Measurements from ENCODE around the gene CNTNAP4.

Gene CNTNAP4

DNA sequence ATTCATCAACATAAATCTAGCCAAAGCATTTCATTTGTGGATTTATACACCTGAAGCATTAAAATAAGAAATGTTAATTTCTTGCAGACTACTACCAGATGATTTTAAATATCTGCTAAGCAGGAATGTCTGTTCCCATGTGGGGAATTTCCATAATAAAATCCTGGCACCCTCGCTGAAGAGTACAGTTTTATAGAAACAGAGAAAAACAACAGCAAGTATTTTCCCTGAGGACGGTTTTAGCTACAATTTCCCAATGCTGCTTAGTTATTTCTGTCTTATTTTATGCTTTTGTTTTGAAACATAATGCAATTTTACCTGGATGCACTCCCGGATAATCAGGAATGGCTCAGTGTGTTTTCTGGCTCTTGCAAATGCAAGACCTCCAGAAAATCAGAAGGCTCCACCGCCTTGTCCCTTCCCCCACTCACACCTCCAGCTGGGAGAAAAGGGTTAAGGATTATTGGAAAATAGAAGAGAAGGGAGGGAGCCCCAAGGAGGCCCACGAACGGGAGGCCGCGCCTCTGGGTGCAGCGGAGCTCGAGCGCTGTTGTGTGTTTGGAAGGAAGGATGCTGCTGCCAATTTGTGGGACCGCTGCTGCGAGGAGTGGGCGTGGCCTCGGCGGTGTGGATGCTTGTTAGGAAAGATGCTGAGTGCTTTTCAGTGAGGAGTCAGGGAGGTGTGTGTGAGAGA, at the start of gene CNTNAP4:
TSS of gene CNTNAP4 (plus strand) at position 657 of the 694 bp plus-strand sequence. CDS start 262 bp downstream, outside the sequence.
- TF ChIP-seq, protein P1, sequence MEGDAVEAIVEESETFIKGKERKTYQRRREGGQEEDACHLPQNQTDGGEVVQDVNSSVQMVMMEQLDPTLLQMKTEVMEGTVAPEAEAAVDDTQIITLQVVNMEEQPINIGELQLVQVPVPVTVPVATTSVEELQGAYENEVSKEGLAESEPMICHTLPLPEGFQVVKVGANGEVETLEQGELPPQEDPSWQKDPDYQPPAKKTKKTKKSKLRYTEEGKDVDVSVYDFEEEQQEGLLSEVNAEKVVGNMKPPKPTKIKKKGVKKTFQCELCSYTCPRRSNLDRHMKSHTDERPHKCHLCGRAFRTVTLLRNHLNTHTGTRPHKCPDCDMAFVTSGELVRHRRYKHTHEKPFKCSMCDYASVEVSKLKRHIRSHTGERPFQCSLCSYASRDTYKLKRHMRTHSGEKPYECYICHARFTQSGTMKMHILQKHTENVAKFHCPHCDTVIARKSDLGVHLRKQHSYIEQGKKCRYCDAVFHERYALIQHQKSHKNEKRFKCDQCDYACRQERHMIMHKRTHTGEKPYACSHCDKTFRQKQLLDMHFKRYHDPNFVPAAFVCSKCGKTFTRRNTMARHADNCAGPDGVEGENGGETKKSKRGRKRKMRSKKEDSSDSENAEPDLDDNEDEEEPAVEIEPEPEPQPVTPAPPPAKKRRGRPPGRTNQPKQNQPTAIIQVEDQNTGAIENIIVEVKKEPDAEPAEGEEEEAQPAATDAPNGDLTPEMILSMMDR (IDR thresholded peaks at IDR 0.05; ENCODE audit: borderline replicate concordance, insufficient read depth, low read depth, low read length), result no peak
- no peak within 1 kb of the TSS for H3K4me3 ChIP-seq (ENCODE audit: low read depth, low read length)

DNA sequence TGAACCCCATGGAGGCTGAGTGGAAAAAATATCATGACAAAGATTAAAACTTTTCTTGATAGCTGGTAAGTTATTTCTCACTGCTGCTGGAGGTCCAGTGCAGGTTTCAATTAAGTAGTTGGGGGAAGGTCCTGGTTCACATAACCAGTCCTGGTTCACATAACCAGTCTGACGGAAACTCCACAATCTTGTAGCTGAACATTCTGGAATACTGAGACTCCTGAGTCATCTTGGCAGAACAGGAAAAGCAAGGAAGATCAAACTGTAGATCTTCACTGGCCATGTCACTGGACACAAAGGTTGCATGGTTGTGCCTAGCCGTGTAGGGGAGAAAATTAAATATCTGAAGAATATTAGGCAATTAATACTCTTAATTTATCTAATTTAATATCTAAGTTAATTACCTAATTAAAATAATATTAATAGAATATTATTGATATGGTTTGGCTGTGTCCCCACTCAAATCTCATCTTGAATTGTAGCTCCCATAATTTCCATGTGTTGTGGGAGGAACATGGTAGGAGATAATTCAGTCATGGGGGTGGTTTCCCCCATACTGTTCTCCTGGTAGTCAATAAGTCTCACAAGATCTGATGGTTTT, 48.6 kb upstream of the CNTNAP4 start:
- H3K4me3 ChIP-seq (ENCODE audit: low read depth, low read length), result no peak overlapping the region
- TF ChIP-seq, protein P1 (IDR thresholded peaks at IDR 0.05; ENCODE audit: borderline replicate concordance, insufficient read depth, low read depth, low read length), result no peak

DNA sequence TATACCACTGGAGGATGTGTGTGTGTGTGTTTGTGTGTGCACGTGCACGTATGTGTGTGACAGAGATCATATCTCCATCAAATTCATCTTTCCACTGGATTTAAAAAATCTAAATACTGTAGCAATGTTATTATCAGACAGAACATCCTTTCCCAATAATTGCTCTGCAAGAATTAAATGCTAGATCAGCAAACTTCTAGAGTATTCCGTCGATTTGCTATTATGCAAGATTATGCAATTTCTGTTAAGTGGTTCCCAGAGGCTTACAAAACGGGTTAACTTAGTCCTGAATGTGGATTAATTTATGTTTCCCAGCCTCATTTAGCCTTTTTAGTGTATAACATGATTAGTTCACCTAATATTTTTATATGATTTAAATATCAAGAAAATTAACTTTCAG, 44.5 kb upstream of the CNTNAP4 start:
- TF ChIP-seq, protein P1 (IDR thresholded peaks at IDR 0.05; ENCODE audit: borderline replicate concordance, insufficient read depth, low read depth, low read length), result no peak
- H3K4me3 ChIP-seq (ENCODE audit: low read depth, low read length), result no peak overlapping the region

DNA sequence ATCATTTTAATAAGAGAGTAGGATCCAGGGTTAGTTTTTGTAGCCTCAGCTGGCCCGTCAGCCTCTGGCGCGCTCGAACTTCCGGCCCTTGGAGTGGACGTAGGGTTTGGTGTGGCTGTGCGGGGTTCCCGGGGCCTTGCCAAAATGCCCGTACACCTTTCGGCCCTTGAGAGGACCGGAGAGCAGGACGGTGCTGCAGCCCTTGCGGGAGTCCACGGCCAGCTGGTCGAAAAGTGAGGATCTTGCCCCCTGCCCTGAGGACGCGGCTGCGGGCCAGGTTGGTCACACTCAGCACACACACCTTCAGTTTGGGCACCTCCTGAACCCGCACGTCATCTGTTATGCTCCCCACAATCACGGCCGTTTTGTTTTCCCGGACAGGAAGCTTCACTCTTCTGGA, 42.2 kb upstream of the CNTNAP4 start:
- TF ChIP-seq, protein P1 (IDR thresholded peaks at IDR 0.05; ENCODE audit: borderline replicate concordance, insufficient read depth, low read depth, low read length), result no peak
- H3K4me3 ChIP-seq (ENCODE audit: low read depth, low read length), result no peak overlapping the region

DNA sequence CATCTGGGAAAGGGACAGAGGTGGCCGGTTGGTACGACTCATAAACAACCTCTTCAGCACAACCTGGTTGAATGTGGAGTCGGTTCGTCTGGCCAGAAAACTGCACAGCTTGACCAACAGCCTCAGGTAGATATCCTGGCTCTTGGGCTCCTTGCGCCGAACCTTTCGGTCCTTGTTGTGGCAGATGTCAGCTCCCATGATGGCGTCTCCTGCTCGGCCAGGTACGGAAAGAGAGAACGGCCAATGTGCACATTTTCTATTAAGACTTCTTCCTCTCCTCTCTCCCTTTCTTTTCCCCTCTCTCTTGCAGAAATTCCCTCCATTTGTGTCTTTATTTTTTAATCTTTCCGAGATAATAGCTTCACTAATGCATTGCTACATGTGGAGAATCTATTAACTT, 41.8 kb upstream of the CNTNAP4 start:
- no peak overlapping the region for H3K4me3 ChIP-seq (ENCODE audit: low read depth, low read length)
- TF ChIP-seq, protein P1 (IDR thresholded peaks at IDR 0.05; ENCODE audit: borderline replicate concordance, insufficient read depth, low read depth, low read length), result no peak

DNA sequence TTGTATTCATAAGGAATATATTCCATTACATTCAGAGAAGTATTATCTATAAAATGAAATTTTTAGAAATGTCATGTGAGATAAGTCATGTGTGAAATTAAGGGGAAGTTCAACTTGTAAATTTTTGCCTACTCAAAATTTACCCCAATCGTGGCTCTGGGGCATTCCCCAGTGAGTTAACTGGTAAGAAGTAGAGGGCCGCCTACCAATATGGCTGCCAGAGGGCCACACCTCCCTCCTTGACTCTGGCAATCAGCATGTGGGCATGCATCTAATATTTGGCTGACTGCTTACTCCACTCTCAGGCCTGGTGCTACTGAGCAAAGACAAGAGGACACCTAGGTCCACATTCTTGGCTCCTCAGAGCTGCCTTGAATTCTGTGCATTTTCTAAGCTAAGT, 39.7 kb upstream of the CNTNAP4 start:
- H3K4me3 ChIP-seq (ENCODE audit: low read depth, low read length), result no peak overlapping the region
- TF ChIP-seq, protein P1 (IDR thresholded peaks at IDR 0.05; ENCODE audit: borderline replicate concordance, insufficient read depth, low read depth, low read length), result no peak

DNA sequence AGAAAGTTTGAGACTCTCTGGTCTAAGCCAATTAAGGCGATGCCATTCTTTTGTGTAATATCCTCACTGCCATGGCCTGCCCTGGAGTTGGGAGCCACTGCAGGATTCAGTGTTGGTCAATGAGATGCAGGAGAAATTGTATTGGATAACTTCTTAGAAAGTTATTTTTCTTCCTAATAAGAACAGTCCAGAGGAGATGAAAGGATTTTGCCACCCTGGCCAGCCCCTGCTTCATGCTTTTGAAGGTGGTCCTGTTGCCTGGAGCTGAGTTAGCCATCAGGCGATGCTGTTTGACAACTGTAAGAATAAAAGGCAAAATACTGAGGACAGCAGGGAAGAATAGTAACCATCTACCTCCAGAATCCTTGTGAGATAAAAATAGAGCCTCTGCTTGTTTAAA, 35.4 kb upstream of the CNTNAP4 start:
- TF ChIP-seq, protein P1 (IDR thresholded peaks at IDR 0.05; ENCODE audit: borderline replicate concordance, insufficient read depth, low read depth, low read length), result no peak
- H3K4me3 ChIP-seq (ENCODE audit: low read depth, low read length), result no peak overlapping the region

Measured in GM12875 (cell line).